Activated CD4-positive, alpha-beta T cell treated with anti-CD3 and anti-CD28 coated beads for 36 hours (primary cell): ENCODE measurements around the gene DPYSL3. TPM values are rescaled to one million over a fixed set of nuclear protein-coding genes. Genes with fewer than 3 reads are reported as not detected.
A peak's percentile ranks its signal among the peaks of the same experiment; 100 is the strongest.

Experiments used
- ATAC-seq: fragments of 200-7000 bp; cut with Tn5 transposase; one replicate; pipeline ENCODE4 v1.10.0; 2021; ENCODE audit warnings: mild to moderate bottlenecking, moderate library complexity
- CTCF ChIA-PET: fragments of 350-600 bp; sonication (Branson Sonifier 250); formaldehyde crosslinking; loops from one replicate; lab custom pipeline; 2021; ENCODE audit warnings: antibody characterized with exemption; lab: Charles Lee
- POLR2A ChIA-PET: fragments of 350-600 bp; sonication (Branson Sonifier 250); formaldehyde crosslinking; loops from one replicate; lab custom pipeline; 2021; ENCODE audit warnings: antibody characterized with exemption, inconsistent platforms; lab: Charles Lee
- DNase-seq: peaks from one replicate; pipeline ENCODE4 v3.0.0-alpha.2; 2020
- H3K27ac Mint-ChIP-seq: one replicate; pipeline ENCODE4 v1.8.0; 2021; ENCODE audit warnings: mixed read lengths
- H3K27me3 Mint-ChIP-seq: one replicate; pipeline ENCODE4 v1.8.0; 2021; ENCODE audit warnings: mixed read lengths
- H3K36me3 Mint-ChIP-seq: one replicate; pipeline ENCODE4 v1.8.0; 2021; ENCODE audit warnings: low read depth, mixed read lengths
- H3K4me1 Mint-ChIP-seq: one replicate; pipeline ENCODE4 v1.8.0; 2021; ENCODE audit warnings: mixed read lengths
- H3K4me3 Mint-ChIP-seq: one replicate; pipeline ENCODE4 v1.8.0; 2021; ENCODE audit warnings: mild to moderate bottlenecking, moderate library complexity, mixed read lengths
- H3K9me3 Mint-ChIP-seq: one replicate; pipeline ENCODE4 v1.8.0; 2021; ENCODE audit warnings: low read depth, mixed read lengths
- intact Hi-C, 2 experiments: fragments of 100-400 bp; cut with DNase I in 1 of 2; cut with micrococcal nuclease in 1 of 2; formaldehyde crosslinking; loops; one replicate each; pipeline versions ENCODE4 v1.14.2 to v1.15.1; 2022 to 2024; cut with DNase I, micrococcal nuclease
- total RNA-seq, 2 experiments: library from RNA; stranded (reverse); gene quantifications; one replicate each; pipeline ENCODE4 v1.2.3, GENCODE V29; 2021

Gene DPYSL3
- total RNA-seq, 2 experiments from 2014 or later, result 0.16 to 0.18 TPM

DNA sequence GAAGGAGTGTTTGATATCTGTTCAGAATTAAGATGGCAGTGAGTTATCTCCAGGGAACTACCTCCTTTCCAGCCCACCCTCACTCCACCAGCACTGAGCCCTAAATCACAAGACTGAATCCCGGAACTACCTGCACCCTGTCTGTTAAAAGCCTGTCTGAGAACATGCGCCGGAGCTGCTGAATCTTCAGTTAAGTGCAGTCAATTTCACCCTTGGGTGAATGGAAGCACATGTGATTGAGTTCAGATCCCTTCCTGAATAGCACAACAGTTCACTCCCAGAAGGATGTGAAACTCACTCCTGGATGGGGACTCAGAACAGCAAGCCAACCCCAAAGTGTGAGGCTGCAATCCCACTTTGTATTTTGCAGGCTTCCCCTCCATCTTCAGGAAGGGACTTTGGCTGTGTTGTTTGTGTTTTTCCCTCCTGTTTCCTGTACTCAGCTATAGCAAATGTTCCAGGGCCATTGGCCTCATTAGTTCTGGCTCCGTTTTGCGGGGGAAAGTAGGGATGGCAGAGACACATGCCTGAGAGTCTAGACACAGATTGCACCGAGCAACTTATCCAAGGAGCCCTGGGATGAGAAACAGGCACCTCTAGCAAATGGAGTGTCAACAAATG, 43.4 kb downstream of the DPYSL3 start:
- POLR2A ChIA-PET, result no interaction called here
- Mint-ChIP-seq H3K4me1 (no peaks in the 10 kb centered on the region), H3K27me3 (peaks cover 3% of the 10 kb centered on the region), H3K4me3 (no peak overlapping the region), H3K36me3 (no peaks in the 10 kb centered on the region), H3K27ac (no peak overlapping the region), H3K9me3 (no peaks in the 10 kb centered on the region)
- ATAC-seq, result no peak
- intact Hi-C loops, result no loop called here
- CTCF ChIA-PET, result interaction anchor here (0.6 kb wide), 1 partner anchor 315 kb away, joined by 3 read pairs; no protein-coding TSS in a partner anchor
- no peak for DNase-seq

DNA sequence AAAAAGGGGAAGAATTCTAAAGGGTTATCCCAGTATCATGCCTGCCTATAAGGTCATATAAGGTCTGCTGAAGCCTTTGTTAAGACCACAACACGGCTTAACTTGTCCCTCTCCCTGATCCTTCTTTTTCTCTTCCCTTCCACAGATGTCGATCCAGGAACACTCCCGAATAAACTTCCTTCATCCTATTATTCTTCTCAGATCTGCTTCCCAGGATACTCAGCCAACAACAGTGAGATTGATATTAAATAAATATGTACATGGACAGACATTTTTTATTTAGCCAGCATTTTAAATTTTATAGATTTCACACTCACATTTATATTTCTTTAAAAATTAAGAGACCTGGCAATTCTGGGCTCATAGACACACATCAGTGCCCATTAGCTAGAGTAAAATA, 44.1 kb downstream of the DPYSL3 start:
- ATAC-seq (no peak), DNase-seq (no peak)
- H3K36me3 Mint-ChIP-seq, result no peaks in the 10 kb centered on the region
- H3K4me1 Mint-ChIP-seq, result no peaks in the 10 kb centered on the region
- H3K4me3 Mint-ChIP-seq, result no peak overlapping the region
- POLR2A ChIA-PET, result no interaction called here
- peaks cover 5% of the 10 kb centered on the region for H3K27me3 Mint-ChIP-seq
- H3K27ac Mint-ChIP-seq, result no peak overlapping the region
- H3K9me3 Mint-ChIP-seq, result no peaks in the 10 kb centered on the region
- intact Hi-C loops, result no loop called here
- CTCF ChIA-PET, result interaction anchor here (0.6 kb wide), 1 partner anchor 315 kb away, joined by 3 read pairs; no protein-coding TSS in a partner anchor

DNA sequence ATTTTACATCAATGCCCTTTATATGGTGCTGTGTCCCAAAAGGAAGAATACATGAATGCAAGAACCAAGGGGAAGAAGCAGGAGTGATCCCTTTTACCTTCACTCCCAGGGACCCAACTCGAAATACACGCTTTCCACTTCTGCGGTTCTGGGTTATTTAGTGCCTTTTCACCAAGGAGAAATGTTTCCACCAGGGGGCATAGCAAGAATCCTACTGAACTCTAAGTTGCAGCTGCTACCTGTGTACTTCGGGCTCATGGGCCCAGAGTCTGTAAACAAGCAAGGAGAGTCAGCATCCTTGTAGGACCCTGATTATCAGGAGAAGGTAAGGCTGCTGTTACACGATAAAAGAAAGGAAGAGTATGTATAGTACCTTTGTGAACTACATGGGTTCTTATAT, 45.7 kb downstream of the DPYSL3 start:
- Mint-ChIP-seq H3K27ac (no peak overlapping the region), H3K27me3 (peaks cover 5% of the 10 kb centered on the region), H3K9me3 (no peaks in the 10 kb centered on the region), H3K36me3 (no peaks in the 10 kb centered on the region), H3K4me1 (no peaks in the 10 kb centered on the region), H3K4me3 (no peak overlapping the region)
- DNase-seq (no peak), ATAC-seq (no peak)
- POLR2A ChIA-PET, result no interaction called here
- intact Hi-C loops, result loop anchor here in 1 of 2 experiments (1.0 kb wide), 1 partner anchor 95 kb away; no protein-coding TSS in a partner anchor
- CTCF ChIA-PET, result no interaction called here

DNA sequence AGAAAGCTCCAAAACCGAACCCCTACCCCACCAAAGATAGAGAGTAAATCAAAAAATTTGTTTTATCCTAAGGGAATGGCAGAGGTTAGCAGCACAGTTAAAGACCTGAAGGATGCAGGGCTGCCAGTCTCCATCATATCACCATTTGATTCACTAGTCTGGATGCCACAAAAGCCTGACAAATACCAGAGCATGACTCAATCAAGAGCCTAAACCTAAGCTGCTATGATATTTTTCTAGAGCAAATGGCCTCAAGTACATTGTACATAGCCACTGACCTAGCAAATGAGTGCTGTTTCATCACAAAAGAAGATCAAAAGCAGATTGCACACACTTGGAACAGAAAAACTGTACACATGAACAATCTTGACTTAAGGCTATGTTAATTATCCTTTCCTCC, 48.0 kb downstream of the DPYSL3 start:
- ATAC-seq, result no peak

DNA sequence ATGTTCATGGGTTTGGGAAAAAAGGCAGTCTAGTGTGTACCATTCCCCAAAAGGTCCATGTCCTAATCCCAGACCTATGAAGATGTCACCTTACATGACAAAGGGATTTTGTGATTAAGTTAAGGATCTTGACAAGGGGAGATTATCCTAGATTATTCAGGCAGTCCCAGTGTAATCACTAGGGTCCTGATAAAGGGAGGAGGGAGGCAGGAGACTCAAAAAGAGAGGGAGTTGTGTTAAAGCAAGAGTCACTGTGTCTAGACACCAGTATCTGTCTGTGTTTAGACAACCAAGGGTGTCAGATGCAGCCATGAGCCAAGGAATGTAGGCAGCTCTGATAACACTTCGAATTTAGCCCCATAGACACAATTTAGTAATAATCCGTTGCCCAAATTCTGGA, 49.5 kb downstream of the DPYSL3 start:
- H3K9me3 Mint-ChIP-seq, result no peaks in the 10 kb centered on the region
- H3K4me1 Mint-ChIP-seq, result no peaks in the 10 kb centered on the region
- ChIA-PET CTCF (no interaction called here), POLR2A (interaction anchor here (0.6 kb wide), 1 partner anchor 11 kb away, joined by 12 read pairs; no protein-coding TSS in a partner anchor)
- intact Hi-C loops, result no loop called here
- H3K4me3 Mint-ChIP-seq, result no peak overlapping the region
- no peak overlapping the region for H3K27ac Mint-ChIP-seq
- no peak for ATAC-seq
- H3K36me3 Mint-ChIP-seq, result no peaks in the 10 kb centered on the region
- DNase-seq, result no peak
- H3K27me3 Mint-ChIP-seq, result peaks cover 28% of the 10 kb centered on the region

More for the DNA sequence above, 48.0 kb downstream of the DPYSL3 start:
- Mint-ChIP-seq H3K36me3 (no peaks in the 10 kb centered on the region), H3K27me3 (peaks cover 14% of the 10 kb centered on the region), H3K4me1 (no peaks in the 10 kb centered on the region), H3K9me3 (no peaks in the 10 kb centered on the region), H3K27ac (no peak overlapping the region), H3K4me3 (no peak overlapping the region)
- POLR2A ChIA-PET, result no interaction called here
- intact Hi-C loops, result no loop called here
- DNase-seq, result no peak
- CTCF ChIA-PET, result no interaction called here

DNA sequence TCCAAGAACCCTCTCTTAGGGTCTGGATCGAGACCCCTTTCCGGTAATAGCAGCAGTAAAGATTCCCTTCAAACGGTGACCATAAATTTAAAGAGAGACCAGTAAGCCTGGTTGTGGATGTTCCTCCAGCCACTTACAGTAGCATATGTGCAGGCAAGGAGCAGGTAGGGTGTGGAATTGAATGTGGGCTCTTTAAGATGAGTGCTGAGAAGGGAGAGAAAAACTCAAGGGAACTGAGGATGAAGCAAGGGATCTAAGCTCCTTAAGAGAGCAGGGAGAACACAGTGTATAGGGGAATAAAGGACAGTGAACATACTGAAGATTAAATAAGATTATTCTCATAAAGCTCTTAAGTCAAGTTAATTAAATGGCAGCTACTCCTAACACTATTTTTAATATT, 51.3 kb downstream of the DPYSL3 start:
- H3K9me3 Mint-ChIP-seq, result no peaks in the 10 kb centered on the region
- ATAC-seq, result no peak
- H3K4me3 Mint-ChIP-seq, result no peak overlapping the region
- no peak for DNase-seq
- intact Hi-C loops, result no loop called here
- ChIA-PET CTCF (interaction anchor here (0.7 kb wide), 1 partner anchor 10 kb away, joined by 3 read pairs; no protein-coding TSS in a partner anchor), POLR2A (no interaction called here)
- H3K36me3 Mint-ChIP-seq, result no peaks in the 10 kb centered on the region
- H3K27me3 Mint-ChIP-seq, result peaks cover 44% of the 10 kb centered on the region
- no peak overlapping the region for H3K27ac Mint-ChIP-seq
- H3K4me1 Mint-ChIP-seq, result peaks cover 2% of the 10 kb centered on the region

DNA sequence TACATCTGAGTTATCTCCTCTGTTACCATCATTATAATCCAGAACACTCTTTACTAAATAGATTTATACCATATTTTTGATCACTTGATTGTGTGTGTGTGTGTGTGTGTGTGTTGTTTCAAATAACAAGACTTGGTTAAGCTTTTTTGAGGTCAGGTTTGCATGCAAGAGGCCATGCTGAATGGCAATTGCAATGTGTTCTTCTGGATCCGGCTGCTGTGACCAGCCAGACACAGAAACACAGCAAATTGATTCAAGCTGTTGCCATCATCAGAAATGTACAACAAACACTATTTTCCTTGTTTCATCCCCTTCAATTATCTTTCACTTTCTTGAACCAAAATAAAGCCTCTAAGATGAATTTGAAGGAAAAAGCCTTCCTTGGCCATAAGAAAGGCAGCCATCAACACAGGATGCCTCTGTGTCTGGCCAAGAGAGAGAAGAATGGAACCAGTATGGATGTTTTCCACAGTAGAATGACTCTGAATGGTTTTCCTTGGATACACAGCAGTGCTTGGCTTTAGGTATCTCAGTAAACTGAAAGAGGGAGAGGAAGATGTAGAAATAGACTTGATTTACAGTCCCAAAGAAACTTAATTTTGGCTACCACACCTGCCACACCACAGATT, 53.9 kb downstream of the DPYSL3 start:
- intact Hi-C loops, result loop anchor here in 1 of 2 experiments (2.0 kb wide), 1 partner anchor 103 kb away; no protein-coding TSS in a partner anchor
- no peak overlapping the region for H3K4me3 Mint-ChIP-seq
- peaks cover 9% of the 10 kb centered on the region for H3K4me1 Mint-ChIP-seq
- POLR2A ChIA-PET, result no interaction called here
- H3K27me3 Mint-ChIP-seq, result peaks cover 61% of the 10 kb centered on the region
- H3K27ac Mint-ChIP-seq, result no peak overlapping the region
- no peaks in the 10 kb centered on the region for H3K36me3 Mint-ChIP-seq
- CTCF ChIA-PET, result interaction anchor here (0.7 kb wide), 1 partner anchor 786 kb away, joined by 4 read pairs; no protein-coding TSS in a partner anchor
- no peak for ATAC-seq
- no peaks in the 10 kb centered on the region for H3K9me3 Mint-ChIP-seq
- DNase-seq, result no peak

DNA sequence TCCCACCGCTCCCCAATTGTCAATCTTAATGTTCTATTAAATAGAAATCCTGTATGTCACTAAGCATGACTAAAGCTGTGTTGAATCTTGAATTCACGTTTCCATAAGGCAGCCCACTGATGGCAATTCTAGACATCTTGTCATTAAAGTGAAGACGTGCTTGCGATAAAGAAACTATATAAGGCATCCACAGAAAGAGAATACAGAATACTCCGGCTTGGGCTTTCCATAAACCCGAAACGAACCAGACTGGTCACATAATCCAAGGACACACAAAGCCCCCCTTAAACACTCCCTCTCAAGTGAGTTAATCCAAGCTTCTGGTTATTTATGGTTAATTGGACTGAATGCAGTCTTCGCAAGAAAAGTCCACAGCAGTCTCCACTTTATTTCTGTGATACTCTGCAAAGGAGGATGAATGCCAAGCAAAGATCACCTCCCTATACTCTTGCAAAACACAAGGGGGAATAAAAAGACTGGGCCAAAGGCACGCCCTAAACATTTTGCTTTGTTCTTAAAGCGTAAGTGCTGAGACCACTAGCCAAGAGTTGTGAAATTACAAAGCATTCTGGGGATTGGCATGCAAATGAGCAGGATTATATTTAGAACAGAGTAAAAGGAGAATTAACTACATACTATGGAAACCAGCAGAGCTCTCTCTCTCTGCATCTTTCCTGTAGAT, 54.7 kb downstream of the DPYSL3 start:
- intact Hi-C loops, result loop anchor here (1.0 to 5.0 kb wide), 5 partner anchors 104 to 367 kb away; no protein-coding TSS in a partner anchor
- Mint-ChIP-seq H3K4me1 (peaks cover 9% of the 10 kb centered on the region), H3K4me3 (peak overlapping the region; percentile 69), H3K27ac (no peak overlapping the region), H3K27me3 (peaks cover 64% of the 10 kb centered on the region), H3K36me3 (no peaks in the 10 kb centered on the region), H3K9me3 (no peaks in the 10 kb centered on the region)
- CTCF ChIA-PET, result interaction anchor here (0.7 kb wide), 1 partner anchor 786 kb away, joined by 4 read pairs; no protein-coding TSS in a partner anchor
- DNase-seq, result no peak
- ATAC-seq, result no peak
- POLR2A ChIA-PET, result interaction anchor here (0.5 kb wide), 1 partner anchor 134 kb away, joined by 3 read pairs; no protein-coding TSS in a partner anchor

DNA sequence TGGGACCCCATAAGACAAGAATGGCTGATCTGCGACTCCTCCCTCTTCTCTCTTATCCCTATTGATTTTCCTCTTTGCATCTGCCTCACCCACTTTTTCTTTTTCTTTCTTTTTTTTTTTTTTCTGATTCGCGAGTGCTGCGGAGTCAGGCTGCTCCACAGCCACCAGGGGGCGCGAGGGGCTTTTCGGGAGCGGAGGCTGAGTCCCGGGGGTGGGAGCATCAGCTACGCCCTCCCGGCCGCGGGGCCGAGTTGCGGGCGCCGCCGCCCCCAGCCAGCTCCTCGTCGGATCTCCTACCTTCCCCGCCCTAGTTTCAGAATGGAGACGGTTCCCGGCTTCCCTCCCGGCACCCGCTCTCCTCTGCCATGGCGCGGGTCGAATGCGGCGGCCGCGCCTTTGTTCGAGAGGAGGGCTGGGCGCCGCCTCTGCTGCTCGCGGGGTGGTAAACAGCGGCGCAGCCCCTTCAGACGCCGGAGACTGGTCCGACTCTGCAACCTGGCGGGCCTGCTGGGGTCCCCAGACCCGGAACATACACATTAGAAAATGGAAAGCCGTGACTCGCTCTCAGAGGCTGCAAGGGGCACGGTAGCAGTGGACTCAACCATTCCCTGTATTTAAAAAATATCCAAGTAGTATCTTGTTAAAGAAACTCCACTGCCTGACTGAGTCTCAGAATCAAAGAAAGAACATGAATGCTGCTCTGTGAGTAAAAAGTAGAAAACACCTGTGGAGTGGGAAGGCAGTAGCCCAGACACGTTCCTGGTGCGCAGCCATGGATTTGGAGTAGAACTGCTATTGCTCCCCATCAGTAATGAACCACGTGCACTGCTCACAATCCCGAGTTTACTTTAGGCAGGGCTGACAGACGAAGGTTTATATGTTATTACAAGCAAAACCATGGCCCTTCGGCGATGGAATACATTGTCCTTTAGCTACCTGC, 55.7 kb downstream of the DPYSL3 start:
- ChIA-PET CTCF (interaction anchor here (0.8 kb wide), 1 partner anchor 14 kb away, joined by 3 read pairs; no protein-coding TSS in a partner anchor), POLR2A (no interaction called here)
- intact Hi-C loops, result loop anchor here (1.0 to 5.0 kb wide), 5 partner anchors 105 to 368 kb away; no protein-coding TSS in a partner anchor
- Mint-ChIP-seq H3K4me3 (peak overlapping the region; percentile 69), H3K27me3 (peaks cover 72% of the 10 kb centered on the region), H3K27ac (no peak overlapping the region), H3K9me3 (no peaks in the 10 kb centered on the region), H3K36me3 (no peaks in the 10 kb centered on the region), H3K4me1 (peaks cover 9% of the 10 kb centered on the region)
- ATAC-seq, result peak; percentile 82
- peak; percentile 85 for DNase-seq

DNA sequence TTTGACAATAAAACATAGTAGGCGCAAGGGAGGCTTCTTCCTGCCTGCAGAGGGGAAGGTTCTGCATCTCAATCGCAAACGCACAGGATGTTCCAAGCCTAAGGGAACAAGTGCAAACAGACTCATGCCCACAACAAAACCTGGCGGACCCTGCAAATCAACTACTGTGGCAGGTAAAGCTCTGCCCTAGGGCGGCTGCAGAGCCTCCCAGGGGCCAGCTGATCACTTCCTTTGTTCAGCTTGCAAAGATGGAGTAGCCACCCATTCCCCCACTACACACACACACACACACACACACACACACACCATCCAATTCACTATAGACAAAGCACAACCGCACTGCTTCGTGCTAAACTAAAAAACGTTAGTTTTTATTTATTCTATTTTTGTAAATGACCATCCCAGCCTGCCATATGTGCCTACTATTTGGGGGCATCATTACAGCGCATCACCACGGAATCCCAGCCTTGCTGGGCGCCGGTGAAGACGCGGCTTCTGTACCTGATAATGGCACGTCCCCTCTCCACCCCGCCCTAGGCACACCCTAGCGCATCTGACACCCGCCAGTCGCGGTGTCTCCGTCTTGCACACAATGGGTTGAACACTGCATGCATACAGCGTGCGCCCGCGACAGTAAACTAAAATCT, 57.6 kb downstream of the DPYSL3 start:
- no peak for ATAC-seq
- peak overlapping the region; percentile 43 for H3K4me3 Mint-ChIP-seq
- POLR2A ChIA-PET, result no interaction called here

More for the DNA sequence above, 57.6 kb downstream of the DPYSL3 start:
- intact Hi-C loops, result loop anchor here in 1 of 2 experiments (5.0 kb wide), 2 partner anchors 125 to 370 kb away; no protein-coding TSS in a partner anchor
- Mint-ChIP-seq H3K27ac (no peak overlapping the region), H3K4me1 (peaks cover 9% of the 10 kb centered on the region), H3K27me3 (peaks cover 69% of the 10 kb centered on the region), H3K36me3 (no peaks in the 10 kb centered on the region), H3K9me3 (no peaks in the 10 kb centered on the region)
- DNase-seq, result peak; percentile 8
- CTCF ChIA-PET, result no interaction called here
